Central memory CD4-positive, alpha-beta T cell (primary cell): ENCODE measurements around the gene UCP3.

Source experiments
- DNase-seq: peaks from one replicate; pipeline ENCODE4 v3.0.0; 2022

The UCP3 gene

DNA sequence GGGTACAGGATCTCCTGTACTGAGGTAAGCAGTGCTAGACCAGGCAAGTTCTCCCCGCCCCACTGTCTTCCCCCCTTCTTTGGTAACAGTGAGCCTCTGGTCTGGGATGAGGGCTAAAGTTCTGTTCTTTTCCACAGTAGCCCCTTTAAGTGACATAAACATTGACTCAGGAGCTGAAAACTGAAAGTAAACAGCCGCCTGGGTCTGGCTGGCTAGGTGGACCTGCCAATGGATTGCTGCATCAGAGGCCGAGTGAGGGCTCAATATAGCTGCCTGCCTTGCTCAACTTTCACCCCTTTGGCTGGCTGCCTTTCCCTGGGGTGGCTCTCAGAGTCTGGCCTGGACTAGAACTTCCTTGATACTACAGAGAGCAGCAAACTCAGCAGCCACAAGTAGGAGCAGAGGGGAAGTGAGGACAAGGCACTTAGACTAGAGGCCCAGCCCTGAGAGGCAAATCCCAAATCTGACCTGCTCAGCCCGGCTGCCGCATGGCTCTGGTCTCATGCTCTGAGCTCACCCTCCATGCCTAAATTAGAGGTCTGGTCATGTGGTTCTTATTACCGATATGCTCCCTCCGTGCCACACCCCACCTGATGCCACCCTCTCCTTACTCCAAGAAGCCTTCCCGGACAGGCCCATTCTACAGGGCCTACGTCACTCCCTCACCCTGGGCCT is 9.6 kb upstream of the UCP3 start:
- no peak for DNase-seq

DNA sequence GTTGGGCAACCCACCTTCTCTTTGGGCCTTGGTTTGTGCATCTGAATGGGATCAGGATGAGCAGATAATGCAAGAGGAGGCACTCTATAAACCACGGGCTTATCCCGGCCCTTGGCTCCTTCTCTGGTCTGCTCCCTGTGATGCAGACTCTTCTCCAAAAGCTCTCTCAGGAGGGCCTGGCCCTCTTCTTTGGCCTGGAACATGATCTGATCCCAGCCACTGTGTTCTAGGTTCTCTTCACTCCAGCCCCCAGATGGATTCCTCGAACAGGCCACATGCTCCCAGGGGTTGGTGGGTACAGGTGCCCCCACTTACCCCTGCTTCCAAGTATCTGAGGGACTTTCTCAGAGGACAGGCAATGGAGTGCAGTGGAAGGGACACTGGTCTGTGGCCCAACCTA is 8.7 kb upstream of the UCP3 start:
- no peak for DNase-seq

DNA sequence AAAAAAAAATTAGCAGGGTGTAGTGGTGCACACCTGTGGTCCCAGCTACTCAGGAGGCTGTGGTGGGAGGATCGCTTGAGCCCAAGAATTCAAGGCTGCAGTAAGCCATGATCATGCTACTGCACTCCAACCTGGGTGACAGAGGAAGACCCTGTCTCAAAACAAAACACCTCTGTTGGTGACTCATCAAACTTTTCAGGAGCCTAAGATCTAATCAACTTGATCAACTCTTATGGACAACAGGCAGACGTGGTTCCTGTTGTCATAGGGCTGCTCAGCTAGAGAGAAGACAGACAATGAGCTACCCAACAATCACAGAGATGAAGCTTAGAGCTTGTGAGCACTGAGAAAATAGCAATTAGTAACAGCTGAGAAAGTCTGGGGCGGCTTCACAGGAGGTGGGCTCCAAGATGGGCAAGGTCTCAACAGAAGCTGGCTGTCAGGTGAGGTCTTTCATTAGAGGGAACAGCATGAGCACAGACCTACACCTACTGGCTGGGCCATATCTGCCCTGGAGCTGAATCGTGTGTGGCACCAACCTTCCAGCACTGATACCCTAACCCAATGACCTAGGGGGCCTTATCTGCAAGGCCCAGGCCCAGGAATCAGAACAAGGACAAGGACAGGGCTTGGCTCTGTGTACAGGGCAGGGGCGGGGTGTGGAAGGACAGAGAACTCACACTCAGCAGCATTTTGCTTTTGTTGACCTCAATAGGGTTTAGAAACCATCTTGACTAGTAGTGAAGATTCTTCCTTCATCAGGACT is 7.2 kb upstream of the UCP3 start:
- no peak for DNase-seq

DNA sequence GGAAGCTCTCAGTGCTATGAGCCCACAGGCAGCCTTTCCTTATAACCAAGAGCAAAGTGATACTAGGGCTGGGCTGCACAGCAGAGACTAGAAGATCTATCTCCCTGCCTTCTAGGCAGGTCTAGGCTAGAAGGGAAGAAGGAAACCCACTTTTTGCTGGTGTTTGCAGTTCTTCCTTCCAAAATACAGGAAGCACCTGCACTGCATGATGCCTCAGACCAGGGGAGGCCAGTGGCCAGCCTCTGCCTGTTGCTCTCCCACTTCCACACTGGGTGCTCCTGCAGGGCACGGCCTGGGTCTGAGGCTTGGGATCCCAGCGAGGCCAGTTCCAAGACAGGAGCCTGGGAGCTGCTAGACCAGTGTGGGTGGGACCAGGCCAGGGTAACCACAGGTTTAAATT is 6.0 kb upstream of the UCP3 start:
- DNase-seq: no peak

DNA sequence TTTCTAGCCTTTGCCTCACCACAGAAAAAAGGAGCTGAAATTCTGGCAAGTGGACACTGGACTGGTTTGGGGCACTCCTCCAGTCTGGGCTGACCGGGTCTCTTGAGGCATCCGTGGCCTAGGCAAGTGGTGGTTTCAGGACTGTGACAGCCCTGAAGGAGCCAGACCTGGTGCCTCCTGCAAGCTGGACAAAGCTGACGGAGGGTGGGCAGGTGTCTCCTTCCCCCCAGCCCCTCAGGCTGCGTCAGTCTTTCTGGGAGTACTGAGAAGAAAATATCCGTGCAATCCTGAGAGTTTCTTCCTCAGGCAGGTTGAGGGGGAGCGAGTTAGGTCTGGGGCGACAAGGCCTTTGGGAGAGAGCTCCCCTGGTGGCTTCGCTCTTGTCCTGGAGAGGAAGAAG is 4.3 kb upstream of the UCP3 start:
- DNase-seq: no peak

DNA sequence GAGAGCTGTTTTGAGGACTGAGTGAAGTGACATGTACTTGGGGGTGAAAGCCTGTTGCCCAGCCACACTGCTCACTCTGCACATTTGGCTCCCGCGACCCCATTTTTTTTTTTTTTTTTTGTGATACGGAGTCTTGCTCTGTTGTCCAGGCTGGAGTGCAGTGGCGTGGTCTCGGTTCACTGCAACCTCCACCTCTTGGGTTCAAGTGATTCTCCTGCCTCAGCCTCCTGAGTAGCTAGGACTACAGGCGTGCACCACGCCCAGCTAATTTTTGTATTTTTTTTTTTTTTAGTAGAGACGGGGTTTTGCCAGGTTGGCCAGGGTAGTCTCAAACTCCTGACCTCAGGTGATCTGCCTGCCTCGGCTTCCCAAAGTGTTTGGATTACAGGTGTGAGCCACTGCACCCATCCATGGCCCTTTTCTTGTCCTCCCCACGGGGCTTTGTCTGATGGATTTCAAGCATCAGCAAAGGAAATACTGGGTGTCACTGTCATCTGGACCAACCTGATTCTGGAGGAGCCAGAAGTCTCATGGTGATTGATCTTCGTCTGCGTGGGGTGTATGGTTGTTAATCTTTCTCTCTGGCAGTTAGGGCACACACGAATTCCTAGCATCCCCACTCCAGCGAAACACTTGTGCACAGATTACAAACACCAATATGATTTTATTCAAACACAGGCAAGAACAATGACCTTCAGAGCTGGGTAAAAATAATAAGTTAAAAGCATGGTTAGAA is 3.4 kb upstream of the UCP3 start:
- no peak for DNase-seq

DNA sequence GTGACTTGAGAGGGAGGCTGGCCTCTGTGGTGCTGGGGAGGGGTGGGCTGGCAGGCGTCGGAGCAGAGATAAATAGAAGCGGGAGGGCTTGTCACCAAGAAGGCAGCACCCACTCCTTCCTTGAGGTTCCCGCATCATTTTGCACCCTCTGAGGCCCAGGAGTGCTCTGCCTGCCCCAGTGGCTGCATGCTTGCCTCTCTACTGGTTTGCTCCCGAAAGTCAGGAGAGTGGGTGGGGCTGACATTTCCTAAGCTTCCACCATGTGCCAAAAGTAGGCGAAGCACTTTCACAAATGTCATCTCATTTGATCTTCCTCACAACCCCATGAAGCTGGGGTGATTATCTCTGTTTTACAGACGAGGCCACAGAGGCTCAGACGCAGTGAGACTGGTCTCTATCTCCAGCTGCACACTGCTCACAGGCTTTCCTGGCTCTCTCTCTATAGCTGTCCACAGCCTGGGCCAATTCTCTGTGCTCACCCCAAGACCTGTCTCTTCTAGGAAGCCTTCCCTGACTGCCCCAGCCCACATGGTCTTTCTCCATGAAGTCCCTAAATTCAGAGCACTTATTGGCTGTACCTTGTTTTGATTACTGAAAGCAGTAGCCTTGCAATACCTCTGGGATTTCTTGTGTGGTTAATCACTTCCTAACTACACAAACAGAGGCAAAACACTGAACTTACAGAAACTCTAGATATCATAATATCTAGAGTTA is 2.6 kb upstream of the UCP3 start:
- DNase-seq: peak; percentile 66

DNA sequence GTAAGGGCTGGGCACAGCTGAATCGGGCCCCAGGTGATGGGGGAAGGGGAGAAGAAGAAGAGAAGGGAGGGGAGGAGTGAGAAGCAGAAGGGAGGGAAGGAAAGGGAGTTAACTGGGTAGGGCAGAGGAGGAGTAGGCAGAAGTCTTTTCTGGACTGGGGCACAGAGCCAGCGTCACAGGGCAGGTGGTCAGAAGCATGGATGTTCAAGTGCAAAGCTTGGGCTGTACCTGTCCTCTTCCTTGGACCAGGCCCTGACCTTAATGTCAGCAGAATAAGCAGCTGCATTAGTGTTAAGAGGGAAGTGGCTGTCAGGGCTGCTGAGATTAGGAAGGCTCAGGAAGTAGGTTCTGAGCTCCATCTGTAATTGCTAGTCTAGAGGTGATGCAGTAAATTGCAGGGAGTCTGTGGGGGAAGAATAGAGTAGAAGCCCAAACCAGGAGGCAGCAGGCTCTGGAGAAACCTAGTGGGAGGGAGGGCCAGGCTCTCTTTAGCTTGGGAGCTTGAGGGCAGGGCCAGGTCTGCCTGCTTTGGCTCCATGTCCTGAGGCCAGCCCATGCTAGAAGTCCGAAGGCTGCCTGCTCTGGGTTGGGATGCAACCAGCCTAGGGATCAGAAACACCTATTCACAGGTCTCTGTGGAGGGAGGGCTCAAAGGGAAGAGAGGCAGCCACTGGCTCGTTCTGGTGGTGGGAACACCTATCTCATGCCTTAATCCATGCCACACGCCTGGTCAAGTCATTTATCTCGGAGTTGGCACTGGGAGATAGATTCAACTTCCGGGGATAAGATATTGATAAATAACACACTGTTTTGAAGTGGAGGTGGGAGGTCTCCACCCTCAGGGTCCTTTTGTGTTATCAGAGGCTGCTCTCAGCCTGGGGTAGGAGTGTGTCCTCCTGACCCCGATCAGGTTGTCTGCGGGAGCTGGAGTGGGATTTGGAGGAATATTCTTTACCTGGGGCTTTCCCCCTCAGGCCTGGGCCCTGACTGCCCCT is 1.7 kb upstream of the UCP3 start:
- DNase-seq: no peak

DNA sequence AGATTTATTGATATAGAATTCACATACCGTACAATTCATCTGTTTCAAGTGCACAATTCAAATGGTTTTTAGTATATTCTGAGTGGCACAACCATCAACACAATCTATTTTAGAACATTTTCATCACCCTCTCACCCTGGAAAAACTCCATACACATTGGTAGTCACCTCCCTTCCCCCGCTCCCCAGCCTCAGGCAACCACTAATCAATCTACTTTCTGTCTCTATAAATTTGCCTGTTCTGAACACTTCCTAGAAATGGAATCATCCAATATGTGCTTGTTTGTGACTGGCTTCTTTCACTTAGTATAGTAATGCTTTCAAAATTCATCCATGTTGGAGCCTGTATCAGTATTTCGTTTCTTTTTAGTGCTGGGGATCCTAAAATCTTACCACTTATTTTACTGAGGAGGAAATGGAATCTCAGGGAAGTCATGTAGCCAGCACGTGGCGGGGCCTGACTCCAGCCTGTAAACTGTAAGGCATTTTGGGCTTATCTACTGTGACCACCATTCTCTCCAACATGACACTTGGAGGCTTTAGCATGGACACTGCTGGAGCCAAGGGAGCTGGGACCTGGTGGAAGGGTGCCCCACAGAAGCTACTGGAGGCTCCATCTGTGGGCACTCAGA is 905 bp upstream of the UCP3 start:
- no peak for DNase-seq

DNA sequence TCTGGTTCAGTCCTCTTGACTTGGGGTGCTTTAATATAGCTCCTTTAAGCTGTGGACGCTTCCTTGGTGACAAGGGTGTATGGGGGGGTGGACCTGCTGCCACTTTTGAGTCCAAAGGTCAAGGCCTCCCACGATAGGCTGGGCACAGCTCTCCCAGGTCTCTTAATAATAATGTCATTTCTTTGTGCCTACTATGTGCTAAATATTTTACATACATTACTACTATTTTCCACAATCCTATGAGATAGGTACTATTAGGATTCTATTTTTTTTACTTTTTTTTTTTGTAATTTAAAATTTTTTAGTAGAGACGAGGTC is 304 bp upstream of the UCP3 start:
- DNase-seq: no peak

DNA sequence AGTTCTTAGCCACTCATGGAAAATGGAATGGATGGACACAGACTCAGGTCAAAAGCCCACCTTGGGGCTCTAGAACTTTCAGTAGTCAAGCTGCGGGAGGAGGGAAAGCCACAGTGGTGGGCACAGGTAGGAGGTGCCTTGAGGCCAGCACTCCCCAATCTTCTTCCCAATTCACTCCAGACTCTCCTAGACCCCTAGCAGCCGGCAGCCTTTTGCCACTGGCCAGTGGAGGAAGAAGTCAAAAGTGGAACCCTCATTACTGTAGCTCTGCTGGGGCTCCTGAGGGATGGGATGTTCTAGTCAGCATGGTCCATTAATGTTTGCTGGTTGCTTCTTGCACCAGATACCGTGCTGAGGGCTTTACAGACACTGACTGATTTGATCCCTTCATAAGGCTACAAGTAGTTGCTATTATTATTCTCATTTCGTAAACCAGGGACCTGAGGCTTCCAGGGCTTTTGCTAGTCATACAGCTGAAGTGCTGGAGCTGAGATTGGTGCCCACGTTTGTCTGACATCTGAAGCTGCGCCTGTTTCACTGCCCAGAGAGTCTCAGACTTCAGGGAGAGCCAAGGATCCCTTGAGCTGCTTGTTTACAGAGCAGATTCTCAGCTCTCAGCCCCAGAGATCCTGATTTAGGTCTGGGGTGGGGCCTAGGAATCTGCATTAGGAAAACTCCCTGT is 1.1 kb downstream of the UCP3 start:
- no peak for DNase-seq

DNA sequence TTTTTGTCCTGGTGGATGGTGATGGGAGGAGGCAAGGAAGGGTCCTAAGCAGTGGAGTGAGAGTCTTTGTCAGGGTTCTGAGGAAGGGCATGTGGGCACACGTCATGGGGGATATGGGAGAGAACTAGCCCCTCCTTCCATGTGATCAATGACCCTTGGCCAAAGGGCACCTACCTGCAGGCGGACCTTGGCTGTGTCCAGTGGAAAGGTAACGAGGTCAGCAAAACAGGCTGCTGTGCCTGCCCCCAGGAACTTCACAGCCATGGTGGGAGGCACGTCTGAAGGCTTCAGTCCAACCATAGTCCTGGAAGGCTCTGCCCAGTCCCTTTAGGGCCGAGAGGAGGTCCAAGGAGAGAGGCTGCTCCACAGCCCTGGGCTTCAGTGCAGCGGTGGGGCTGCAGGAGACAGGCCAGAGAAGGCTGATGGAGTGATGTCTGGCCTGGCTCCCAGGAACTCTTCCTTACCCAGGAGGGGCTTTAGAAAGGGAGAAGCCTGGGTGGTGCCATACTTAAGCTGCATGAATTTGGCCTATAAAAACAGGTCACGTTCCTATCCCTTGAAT is 2.1 kb downstream of the UCP3 start:
- no peak for DNase-seq

DNA sequence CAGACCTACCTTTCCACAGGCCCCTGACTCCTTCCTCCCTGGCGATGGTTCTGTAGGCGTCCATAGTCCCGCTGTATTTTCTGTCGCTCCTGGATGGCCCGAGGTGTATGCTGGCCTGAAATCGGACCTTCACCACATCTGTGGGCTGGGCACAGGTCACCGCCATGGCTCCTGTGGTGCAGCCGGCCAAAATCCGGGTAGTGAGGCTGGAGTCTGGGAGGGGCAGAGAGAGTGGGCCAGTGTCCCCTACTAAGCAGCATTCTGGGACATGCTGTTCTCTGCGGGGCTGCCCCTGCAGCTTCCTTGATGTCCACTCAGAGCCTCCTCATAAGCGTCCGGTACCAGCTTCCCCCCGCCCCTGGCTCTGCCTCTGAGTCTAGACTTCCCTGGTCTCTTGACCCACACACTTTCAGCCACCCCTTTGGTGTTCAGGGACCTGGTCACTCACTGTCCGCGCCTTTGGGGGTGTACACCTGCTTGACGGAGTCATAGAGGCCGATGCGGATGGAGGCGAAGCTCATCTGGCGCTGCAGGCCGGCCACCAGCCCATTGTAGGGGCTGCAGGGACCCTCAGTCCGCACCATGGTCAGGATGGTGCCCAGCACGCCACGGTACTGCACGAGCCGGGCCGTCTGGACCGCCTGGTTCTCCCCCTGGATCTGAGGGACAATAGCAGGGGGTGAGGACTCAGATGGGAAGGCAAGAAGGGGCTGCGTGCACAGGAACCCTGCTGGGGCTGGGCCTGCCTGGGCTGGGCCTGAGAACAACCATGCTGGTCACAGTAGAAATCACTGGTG is 3.0 kb downstream of the UCP3 start:
- DNase-seq: no peak

DNA sequence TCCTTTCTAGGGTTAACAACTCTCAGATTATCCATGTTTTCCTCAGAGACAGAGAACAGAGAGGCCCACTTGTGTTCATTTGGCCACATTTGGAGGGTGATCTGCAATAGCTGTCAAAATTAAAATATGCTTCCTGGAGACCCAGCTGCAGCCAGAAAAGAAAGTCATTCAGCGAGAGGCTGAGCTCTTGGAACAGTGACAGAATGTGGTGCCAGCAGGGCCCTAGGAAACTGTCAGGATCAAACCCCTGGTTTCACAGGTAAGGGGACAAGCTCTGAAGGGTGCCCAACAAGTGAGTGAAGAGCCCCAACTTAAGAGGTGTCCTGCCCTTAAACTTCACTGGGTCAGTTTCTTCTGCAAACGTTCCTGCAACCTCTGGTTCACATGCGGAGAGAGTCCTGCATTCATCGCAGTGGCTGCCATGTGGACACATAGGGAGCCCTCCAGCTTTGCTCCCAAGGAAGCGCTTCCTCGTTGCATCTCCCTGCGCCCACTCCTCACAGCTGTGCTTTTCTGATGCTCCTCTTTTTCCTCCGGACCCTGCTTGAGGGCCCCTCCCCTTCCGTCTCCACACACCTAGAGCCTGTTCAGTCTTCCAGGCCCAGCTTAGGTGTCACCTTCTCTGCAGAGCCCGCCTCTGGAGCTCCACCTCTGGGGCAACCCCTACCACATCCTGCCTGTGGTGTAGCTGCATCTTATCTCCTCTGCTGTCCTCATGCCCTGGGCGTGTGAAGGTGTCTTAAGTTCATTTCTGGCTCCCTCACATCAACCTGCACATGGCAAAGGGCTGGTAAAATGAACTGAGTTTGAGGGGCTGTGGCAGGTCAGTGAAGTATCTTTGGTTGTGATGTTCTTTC is 3.9 kb downstream of the UCP3 start:
- peak; percentile 93 for DNase-seq

DNA sequence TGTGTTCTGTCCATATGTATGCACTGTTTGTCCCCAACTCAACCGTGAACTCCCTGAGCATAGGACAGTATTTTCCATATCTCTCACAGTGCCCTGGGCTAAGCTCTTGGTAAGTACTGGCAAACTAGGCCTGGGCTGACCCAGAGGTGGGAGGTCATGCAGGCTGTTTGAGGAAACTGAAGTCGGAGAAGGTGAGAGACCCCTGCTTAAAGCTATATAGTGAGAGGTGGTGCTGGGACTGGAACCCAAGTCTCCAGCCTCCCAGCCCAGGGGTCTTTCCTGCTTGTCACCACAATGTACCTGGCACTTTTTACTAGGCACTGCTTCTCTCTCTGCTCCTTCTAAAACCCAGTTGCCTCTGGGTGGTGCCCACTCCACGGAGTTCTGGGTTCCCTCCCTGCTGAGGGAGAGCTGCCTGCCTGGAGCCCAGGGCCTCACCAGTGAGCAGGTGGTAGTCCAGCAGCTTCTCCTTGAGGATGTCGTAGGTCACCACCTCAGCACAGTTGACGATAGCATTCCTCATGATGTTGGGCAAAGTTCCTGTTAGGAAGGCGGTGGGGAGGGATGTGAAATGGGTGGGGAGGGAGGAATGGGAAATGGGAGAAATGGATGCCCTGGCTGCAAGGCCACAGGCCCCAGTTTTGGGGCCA is 4.7 kb downstream of the UCP3 start:
- DNase-seq: no peak

DNA sequence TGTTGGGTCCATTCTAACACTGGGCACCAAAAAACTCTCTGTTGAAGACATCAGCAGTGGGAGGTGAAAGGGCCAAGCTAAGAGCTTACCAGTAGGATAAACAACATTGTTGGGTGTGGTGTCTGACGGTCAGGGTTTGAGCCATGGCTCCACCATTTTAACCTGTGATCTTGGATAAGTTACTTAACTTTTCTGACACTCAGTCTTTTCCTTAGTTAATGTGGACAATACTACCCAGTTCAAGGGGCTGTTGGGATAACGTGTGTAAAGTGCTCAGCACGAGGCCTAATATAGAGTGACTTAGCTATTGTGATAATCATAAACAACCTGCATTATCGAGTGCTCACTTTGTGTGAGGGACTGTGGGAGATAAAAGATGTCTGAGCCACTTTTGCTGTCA is 6.1 kb downstream of the UCP3 start:
- DNase-seq: no peak

DNA sequence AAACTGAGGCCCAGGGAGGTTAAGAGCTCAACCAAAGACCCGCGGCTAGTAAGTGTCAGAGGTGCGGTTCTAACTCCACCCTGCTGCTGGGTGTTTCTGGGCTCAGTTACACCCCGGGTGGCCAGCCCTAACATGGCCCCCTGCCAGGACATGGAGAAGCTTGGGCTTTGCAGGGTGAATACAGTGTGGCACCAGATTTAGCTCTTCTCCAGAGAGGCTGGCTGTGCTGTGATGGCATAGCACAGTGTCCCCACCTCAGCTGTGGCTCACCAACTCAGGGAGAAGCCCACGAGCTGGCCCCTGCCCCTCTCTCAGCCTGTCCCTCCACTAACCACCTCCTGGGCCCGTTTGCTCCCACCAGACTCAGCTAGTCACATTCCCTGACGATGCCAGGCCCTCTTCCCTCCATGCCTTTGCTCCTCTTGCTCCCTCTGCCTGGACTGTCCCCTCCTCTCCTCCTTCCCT is 7.0 kb downstream of the UCP3 start:
- no peak for DNase-seq
